Stomach smooth muscle (tissue), 2 donors: ENCODE data around the gene TTC13.

ENCODE experiments used
- H3K27ac ChIP-seq: one replicate; pipeline ENCODE4 v1.7.0; 2013; ENCODE audit warnings: mild to moderate bottlenecking, low read length, inconsistent platforms
- H3K27me3 ChIP-seq, 2 donors: one replicate each; pipeline ENCODE4 v1.7.0; 2013; ENCODE audit warnings: low read length in 2 of 2; ENCODE audit not compliant: insufficient read depth in 2 of 2, control insufficient read depth in 1 of 2
- H3K36me3 ChIP-seq, 2 donors: one replicate each; pipeline ENCODE4 v1.7.0; 2013; ENCODE audit warnings: low read length in 2 of 2; ENCODE audit not compliant: control insufficient read depth in 2 of 2, insufficient read depth in 2 of 2
- H3K4me1 ChIP-seq: one replicate; pipeline ENCODE4 v1.7.0; 2013; ENCODE audit warnings: low read length; ENCODE audit not compliant: control insufficient read depth, insufficient read depth
- H3K4me3 ChIP-seq, 2 donors: one replicate each; pipeline ENCODE4 v1.7.0; 2013; ENCODE audit warnings: low read length in 2 of 2
- H3K9ac ChIP-seq, 2 donors: one replicate each; pipeline ENCODE4 v1.7.0; 2013; ENCODE audit warnings: low read length in 2 of 2, mild to moderate bottlenecking in 1 of 2
- H3K9me3 ChIP-seq, 2 donors: one replicate each; pipeline ENCODE4 v1.7.0; 2013; ENCODE audit warnings: low read length in 2 of 2; ENCODE audit not compliant: control insufficient read depth in 2 of 2
- donor health status: healthy.
- donor health status: Pancreatic carcinoma.

Gene TTC13

DNA sequence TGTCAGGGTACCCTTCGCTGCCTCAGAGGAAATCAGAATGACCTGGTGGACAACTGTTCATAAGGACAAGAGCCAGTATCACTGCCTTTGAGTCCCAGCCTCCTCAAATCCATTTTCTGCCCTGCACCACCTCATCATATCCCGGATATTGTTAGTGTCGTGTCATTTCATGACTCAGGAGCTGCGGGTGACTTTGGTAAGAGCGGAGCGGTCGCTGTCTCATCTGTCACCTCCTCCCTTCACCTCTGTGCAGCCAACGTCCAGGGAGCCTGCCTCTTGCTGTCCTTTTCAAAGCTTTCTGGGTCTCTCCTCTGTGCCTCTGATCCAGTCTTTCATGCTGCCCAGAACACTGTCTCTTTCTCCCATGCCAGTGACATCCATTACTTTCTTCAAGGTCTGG is 103.3 kb downstream of the TTC13 start:
- Histone ChIP-seq H3K27ac (no peak overlapping the region), H3K9ac (no peak overlapping the region), H3K27me3 (no peaks in the 10 kb centered on the region), H3K9me3 (no peaks in the 10 kb centered on the region), H3K4me1 (peaks cover 6% of the 10 kb centered on the region), H3K4me3 (no peak overlapping the region), H3K36me3 (no peaks in the 10 kb centered on the region)

DNA sequence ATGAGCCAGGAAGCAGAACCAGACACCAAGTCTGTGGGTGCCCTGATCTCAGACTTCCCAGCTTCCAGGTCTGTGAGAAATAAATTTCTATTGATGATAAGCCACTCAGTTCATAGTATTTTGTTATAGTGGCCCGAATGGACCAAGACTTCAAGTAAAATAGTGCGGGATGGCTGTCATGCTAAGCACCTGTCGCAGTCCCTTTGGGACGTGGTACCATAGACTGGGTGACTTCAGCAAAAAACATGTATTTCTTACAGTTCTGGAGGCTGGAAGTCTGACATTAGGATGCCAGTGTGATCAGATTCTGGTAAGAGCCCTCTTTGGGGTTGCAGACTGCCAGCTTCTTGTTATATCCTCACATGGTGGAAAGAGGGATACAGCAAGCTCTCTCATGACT is 107.7 kb downstream of the TTC13 start:
- H3K9ac ChIP-seq, result no peak overlapping the region
- no peak overlapping the region for H3K4me3 ChIP-seq
- H3K27ac ChIP-seq, result no peak overlapping the region
- H3K36me3 ChIP-seq, result no peaks in the 10 kb centered on the region
- peaks cover 17% of the 10 kb centered on the region for H3K4me1 ChIP-seq
- H3K27me3 ChIP-seq, result no peaks in the 10 kb centered on the region
- no peaks in the 10 kb centered on the region for H3K9me3 ChIP-seq

DNA sequence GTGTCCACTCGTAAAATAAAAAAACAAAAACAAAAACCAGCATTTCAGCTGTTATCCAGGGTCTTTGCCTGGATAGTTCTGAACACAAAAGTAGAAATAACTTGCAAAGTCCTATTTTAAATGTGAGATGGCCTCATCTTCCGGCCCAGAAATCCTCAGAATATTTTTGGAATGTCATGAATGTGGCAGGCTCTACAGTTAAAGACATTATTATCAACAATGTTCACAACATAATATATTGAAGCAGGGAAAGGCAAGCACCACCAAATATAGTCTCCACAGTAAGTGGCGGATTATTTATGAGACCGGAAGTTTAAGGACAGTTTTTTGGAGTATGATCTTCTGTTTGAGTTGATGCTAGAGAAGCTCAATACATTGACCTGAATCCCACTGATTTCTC is 109.2 kb downstream of the TTC13 start:
- Histone ChIP-seq H3K27ac (peak overlapping the region; percentile 76), H3K27me3 (no peaks in the 10 kb centered on the region), H3K36me3 (no peaks in the 10 kb centered on the region), H3K4me3 (peak overlapping the region in 1 of 2 donors; percentile 78), H3K4me1 (peaks cover 32% of the 10 kb centered on the region), H3K9me3 (no peaks in the 10 kb centered on the region), H3K9ac (no peak overlapping the region)

DNA sequence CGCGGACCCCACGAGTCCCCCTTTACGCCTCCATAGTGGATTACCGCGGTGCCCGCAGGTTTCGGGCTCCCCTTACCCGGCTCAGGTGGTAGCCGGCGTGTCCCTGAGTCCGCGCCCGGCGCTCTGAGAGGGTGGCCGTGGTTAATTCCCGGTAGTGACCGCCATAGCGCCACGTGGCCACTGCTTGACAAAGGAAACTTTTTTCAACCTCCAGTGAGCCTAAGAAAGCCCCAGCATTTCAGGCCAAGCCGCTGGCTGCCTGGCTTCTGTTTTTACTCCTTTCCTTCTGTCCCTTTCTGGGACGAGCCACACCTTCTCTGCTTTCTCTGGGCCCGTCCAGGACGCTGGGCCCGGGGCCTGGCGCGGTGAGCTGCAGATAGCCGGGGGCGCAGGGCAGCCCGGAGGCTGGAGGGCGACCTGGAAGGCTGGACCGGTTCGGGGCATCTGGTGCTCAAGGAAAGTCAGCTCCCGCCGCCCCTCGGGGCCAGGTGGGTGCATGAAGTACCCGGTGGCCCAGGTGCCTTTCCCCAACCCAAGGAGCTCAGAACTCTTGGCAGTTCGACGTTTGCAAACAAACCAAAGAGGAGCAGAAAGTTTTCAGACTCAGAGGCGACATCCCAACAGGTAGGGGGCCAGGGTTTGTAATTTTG is 109.8 kb downstream of the TTC13 start:
- H3K9me3 ChIP-seq, result no peaks in the 10 kb centered on the region
- H3K36me3 ChIP-seq, result no peaks in the 10 kb centered on the region
- H3K4me3 ChIP-seq, result peak overlapping the region; percentile 65 to 78
- H3K27me3 ChIP-seq, result no peaks in the 10 kb centered on the region
- peaks cover 38% of the 10 kb centered on the region for H3K4me1 ChIP-seq
- H3K9ac ChIP-seq, result peak overlapping the region; percentile 44 to 76
- H3K27ac ChIP-seq, result peak overlapping the region; percentile 76

DNA sequence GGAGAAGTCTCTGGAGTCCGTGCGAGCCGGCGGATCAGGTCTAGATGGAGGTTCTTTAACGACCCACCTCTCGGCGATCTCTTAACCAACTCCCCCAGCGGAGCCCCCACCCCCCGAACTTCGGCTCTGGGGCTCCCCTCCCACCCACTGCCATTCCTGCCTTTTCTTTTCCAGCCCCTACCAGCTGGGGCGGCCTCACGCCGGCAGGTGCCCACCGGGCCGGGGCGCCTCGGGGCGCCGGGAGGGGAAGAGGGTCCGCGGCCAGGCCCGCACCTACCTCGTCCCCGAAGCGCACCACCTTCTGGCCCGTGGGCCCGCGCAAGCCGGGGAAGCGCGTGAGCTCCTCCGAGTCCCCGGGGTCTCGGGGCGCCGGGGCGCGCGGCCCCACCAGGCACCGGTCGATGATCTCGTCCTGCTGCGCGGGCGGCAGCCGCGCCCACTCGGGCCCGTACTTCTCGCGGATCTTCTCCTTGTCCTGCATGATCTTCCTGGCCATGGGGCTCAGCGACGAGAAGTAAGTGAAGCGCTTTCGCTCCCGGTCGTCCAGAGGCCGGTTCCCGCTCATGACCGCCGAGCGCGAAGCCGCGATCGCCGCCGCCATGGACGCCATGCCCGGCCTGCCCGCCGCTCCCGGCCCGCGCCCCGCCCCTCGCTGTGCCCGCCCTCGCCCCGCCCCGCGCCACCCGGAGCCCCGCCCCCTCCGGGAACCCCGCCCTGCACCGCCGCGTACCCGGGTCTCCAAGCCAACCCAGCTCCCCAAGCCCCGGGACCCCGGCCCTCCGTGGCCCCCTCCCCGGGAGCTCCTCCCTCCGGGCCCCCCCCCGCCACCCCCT is 110.5 kb downstream of the TTC13 start, which contains the start of gene C1orf198:
TSS of gene C1orf198 (minus strand) at position 619 of the 833 bp plus-strand sequence. CDS start at position 610, 9 bp downstream.
- Histone ChIP-seq H3K36me3 (no peaks in the 10 kb centered on the region), H3K27me3 (no peaks in the 10 kb centered on the region), H3K4me3 (peak within 1 kb of the TSS; percentile 87 to 94), H3K9ac (peak within 1 kb of the TSS; percentile 83 to 88), H3K4me1 (peaks cover 45% of the 10 kb centered on the region), H3K9me3 (no peaks in the 10 kb centered on the region), H3K27ac (peak within 1 kb of the TSS; percentile 76)

DNA sequence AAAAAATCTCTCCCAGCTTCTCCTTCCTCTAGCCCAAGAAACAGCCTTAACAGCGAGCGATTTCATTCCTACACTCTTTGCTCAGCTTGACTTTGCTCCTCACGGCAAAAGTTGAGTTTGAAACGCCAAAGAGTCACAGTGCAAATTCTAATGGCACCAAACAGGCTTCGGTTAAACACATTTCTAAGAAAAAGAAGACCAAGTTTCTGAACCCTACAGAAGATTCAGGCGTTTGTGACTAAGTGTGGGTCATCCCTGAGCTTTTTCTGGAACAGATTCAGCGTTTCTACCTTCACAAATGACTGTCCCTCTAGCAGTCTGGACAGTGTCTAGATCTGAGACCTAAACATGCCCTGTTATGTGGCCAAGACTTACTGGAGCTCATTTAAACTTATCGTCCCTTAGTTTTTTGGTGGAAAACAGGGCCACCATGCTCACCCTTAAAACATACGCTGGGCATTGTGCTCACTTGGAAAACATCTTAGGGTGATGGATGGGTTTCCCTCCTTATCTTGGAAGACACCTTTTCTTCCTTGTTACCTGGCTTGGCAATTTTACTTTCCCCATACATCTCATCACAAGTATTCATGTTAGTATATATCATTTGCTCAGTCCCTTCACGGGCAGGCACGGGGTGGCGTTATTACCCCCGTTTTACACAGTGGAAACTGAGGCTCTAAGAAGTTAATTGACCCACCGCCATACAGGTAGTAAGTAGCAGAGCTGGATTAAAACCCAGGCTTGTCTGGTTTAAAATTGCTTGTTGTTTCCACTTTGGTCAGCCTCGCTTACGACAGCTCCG is 111.4 kb downstream of the TTC13 start:
- Histone ChIP-seq H3K9ac (peak overlapping the region; percentile 83 to 88), H3K4me1 (peaks cover 47% of the 10 kb centered on the region), H3K36me3 (no peaks in the 10 kb centered on the region), H3K27ac (peak overlapping the region; percentile 73), H3K4me3 (peak overlapping the region; percentile 87 to 94), H3K9me3 (no peaks in the 10 kb centered on the region), H3K27me3 (no peaks in the 10 kb centered on the region)

DNA sequence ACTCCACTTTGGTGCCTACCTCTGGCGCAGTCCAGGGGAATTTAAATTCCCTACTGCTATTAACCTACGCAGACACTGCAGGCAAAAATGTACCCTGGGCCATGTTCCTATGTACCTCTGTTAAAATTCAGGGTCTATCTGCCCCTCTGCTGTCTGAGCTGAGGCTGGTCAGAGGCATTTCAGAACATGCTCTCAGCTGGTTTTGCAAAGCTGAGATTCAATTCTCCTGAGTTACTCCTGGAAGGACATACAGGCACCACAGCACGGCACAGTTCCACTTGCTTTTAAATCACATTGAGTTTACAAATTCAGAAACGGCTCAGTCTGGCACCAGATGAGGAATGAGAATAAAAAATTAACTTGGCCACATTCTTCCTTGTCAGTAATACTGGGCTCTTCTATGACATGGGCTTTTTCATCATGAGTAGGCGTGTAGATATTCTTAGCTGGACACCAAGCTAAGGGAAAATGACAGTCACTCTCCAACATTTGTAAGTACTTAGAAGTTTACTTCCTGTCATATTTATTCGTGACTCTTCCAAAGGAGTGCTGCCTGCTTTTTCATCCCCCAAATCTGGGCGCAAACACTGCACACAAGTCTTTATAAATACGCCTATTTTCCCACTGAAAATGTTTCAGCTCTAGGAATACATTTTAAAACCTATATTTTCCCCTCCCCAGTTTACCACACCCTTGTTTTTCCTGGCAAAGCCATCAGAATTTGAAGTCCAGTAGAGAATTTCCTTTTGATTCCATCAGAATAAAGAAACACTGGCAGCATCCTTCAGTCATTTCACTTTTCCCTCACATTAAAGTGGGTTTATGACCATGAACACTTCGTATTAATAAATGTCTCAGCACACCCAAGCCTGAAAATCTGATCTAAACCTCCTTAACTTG is 112.2 kb downstream of the TTC13 start:
- Histone ChIP-seq H3K27me3 (no peaks in the 10 kb centered on the region), H3K9ac (peak overlapping the region; percentile 83 to 88), H3K4me1 (peaks cover 55% of the 10 kb centered on the region), H3K9me3 (no peaks in the 10 kb centered on the region), H3K27ac (peak overlapping the region; percentile 73), H3K4me3 (peak overlapping the region; percentile 87 to 94), H3K36me3 (no peaks in the 10 kb centered on the region)

DNA sequence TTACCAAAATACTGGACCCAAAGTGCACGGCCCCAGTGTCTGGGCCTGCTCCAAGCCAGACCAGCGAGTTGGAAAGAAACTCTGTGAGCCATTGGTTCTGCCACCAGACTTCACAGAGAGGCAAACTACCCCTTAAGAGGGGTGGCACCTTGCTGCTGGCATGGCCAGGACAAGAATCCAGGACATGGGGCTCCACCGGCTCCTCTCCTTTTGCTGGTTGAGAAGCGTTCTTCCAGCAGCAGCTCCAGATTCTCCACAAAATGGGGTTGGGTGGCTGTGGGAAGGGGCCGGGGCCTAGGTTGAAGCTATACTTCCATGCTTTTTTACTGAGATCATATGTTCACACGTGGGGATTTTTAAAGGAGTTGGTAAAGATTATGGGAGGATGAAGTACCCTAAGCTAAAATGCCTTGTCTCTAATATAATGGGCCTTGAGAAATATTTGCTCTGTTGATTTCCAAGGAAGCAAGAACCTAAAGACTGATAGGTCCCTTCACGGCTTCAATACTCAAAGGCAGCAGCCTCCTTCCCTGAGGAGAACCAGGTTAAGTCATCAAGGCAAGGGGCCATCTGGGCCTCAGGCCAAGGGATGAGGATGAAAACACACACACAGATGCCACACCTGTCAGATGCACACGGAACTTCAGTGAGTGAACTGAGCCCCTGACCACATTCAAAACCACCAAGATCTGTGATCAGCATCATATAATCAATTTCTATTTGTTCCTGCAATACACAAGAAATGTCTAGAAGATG is 113.4 kb downstream of the TTC13 start:
- no peaks in the 10 kb centered on the region for H3K27me3 ChIP-seq
- H3K27ac ChIP-seq, result peak overlapping the region; percentile 73
- no peaks in the 10 kb centered on the region for H3K9me3 ChIP-seq
- H3K4me3 ChIP-seq, result peak overlapping the region; percentile 87 to 94
- peak overlapping the region in 1 of 2 donors; percentile 83 for H3K9ac ChIP-seq
- H3K36me3 ChIP-seq, result no peaks in the 10 kb centered on the region
- peaks cover 62% of the 10 kb centered on the region for H3K4me1 ChIP-seq

DNA sequence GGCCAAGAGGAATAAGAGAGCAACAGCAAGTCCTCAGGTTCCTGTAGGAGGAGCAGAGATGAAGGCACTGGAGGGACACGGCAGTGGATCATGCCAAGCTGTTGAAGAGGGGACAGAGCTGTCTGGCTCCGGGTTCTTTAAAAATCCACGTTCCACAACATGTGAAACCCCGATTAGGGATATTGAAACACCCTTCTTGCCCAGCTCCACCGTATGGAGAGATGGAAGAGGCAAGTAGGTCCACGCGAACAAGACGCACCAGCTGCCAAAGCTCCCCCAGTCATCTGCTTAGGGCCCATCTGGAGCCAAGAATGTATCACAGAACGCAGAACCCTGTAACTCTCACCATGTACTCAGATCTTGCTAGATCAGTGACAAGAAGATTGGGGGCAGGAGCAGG is 114.2 kb downstream of the TTC13 start:
- H3K4me3 ChIP-seq, result peak overlapping the region; percentile 29 to 87
- H3K27me3 ChIP-seq, result no peaks in the 10 kb centered on the region
- peak overlapping the region; percentile 73 for H3K27ac ChIP-seq
- peaks cover 66% of the 10 kb centered on the region for H3K4me1 ChIP-seq
- no peak overlapping the region for H3K9ac ChIP-seq
- no peaks in the 10 kb centered on the region for H3K9me3 ChIP-seq
- H3K36me3 ChIP-seq, result no peaks in the 10 kb centered on the region
